ENCODE measurements around the gene PTTG1.

DNA sequence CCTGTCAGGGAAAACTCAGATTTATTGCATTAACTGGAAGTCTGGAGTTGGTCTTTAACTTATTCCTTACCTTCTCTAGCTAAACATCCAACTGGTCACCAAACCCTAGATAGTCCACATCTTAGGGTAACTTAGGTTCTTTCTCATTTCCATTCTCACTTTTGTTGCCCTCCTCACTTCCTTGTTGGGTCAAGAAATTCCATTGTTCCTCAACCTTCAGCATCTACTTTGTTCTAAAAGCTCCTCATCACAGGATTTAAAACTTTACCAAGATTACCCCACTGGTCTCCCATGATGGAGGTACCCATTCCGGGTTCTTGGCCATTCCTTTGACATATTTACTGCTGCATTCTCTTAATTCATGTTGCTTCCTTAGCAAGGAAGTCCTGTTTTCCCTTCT lies 32.1 kb downstream of the PTTG1 start:
- TF ChIP-seq, protein P1, sequence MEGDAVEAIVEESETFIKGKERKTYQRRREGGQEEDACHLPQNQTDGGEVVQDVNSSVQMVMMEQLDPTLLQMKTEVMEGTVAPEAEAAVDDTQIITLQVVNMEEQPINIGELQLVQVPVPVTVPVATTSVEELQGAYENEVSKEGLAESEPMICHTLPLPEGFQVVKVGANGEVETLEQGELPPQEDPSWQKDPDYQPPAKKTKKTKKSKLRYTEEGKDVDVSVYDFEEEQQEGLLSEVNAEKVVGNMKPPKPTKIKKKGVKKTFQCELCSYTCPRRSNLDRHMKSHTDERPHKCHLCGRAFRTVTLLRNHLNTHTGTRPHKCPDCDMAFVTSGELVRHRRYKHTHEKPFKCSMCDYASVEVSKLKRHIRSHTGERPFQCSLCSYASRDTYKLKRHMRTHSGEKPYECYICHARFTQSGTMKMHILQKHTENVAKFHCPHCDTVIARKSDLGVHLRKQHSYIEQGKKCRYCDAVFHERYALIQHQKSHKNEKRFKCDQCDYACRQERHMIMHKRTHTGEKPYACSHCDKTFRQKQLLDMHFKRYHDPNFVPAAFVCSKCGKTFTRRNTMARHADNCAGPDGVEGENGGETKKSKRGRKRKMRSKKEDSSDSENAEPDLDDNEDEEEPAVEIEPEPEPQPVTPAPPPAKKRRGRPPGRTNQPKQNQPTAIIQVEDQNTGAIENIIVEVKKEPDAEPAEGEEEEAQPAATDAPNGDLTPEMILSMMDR (IDR thresholded peaks at IDR 0.05): no peak
- no peak for TF ChIP-seq POLR2A (IDR thresholded peaks at IDR 0.05)

All from testis (tissue), 2 donors.